Measurements from ENCODE around the gene PRELID3B. TPM values are rescaled to one million over a fixed set of nuclear protein-coding genes. Genes with fewer than 3 reads are reported as not detected.
A peak's percentile ranks its signal among the peaks of the same experiment; 100 is the strongest.

The PRELID3B gene
- total RNA-seq, result 47.2 TPM
- long read RNA-seq, transcript PRELID3B-201 (6 exons, 2,626 nt), result major isoform, 98 of 111 reads
- long read RNA-seq, partial matches to known transcripts, result 0 of 111 reads
- long read RNA-seq, other reads (novel, unspliced or antisense), result 6 of 111 reads

DNA sequence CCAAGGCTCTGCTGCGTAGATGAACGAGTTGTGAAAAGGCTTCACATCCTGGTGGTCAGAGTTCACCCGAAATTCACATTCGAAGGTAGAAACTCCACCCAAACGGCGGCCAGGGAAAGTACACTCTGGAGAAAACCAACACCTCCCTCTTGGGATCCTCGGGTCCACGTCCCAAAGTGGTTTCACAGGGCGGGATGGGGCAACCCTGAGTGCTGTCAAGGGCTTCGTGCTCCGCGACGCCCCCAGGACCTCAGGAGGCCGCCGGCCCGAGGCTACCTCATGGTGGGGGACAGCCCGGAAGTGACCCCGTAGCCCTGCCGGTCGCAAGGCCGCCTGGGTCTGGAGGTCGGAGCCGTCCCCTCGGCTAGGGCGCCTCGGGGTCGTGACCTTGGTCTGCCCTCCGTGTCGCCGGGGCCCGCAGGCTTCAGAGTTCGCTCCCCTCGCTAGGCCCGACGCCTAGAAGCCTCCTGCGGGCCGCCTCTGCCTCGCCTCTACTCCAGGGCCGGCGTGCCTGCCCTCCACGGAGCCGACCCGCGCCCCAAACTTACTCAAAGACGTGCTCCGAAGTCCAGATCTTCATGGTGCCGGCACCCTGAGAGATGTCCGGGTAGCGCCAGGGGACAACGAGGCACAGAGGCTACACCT lies at the start of gene PRELID3B:
TSS of gene PRELID3B (minus strand) at position 636 of the 645 bp plus-strand sequence. CDS start at position 580, 56 bp downstream.
- Histone ChIP-seq H3K27me3 (no peaks in the 10 kb centered on the region), H3K9me3 (no peaks in the 10 kb centered on the region), H3K36me3 (peaks cover 12% of the 10 kb centered on the region), H3K4me3 (peak within 1 kb of the TSS; percentile 92), H3K27ac (peak within 1 kb of the TSS; percentile 81), H3K4me1 (peaks cover 35% of the 10 kb centered on the region)
- DNase-seq (no peak), ATAC-seq (peak; percentile 52)
- intact Hi-C loops (cut with DNase I), result no loop called here
- TF ChIP-seq, protein P1, sequence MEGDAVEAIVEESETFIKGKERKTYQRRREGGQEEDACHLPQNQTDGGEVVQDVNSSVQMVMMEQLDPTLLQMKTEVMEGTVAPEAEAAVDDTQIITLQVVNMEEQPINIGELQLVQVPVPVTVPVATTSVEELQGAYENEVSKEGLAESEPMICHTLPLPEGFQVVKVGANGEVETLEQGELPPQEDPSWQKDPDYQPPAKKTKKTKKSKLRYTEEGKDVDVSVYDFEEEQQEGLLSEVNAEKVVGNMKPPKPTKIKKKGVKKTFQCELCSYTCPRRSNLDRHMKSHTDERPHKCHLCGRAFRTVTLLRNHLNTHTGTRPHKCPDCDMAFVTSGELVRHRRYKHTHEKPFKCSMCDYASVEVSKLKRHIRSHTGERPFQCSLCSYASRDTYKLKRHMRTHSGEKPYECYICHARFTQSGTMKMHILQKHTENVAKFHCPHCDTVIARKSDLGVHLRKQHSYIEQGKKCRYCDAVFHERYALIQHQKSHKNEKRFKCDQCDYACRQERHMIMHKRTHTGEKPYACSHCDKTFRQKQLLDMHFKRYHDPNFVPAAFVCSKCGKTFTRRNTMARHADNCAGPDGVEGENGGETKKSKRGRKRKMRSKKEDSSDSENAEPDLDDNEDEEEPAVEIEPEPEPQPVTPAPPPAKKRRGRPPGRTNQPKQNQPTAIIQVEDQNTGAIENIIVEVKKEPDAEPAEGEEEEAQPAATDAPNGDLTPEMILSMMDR (IDR thresholded peaks at IDR 0.05), result no peak

DNA sequence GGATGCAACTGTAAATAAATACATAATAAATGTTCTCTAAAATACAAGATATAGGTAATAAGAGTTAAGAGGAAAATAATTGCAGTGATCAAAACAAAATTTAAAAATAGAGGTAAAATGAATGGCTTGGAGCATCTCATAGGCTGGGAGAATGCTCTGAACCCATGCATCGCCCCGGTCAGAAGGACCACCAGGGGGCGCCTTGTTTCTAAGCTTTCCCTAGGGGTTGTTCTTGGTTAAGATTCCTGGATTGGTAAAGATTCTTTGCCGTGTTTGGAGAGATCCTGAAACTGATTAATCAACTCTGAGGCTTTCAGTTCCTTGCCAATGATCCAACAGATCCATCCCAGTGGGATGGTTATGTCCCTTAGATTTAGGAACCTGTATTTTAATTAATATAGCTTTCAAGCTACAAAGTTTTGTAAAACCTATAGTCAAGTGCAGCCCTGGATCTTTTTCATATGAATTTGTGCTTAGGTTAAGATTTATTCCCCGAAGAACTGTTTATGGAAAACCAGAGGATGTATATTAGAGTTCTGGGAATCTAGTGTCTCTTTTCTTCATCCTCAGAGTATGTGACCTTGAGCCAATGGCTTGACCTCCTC lies 45.3 kb upstream of the PRELID3B start:
- intact Hi-C loops (cut with DNase I), result loop anchor here (5.0 kb wide), 1 partner anchor 134 kb away; no protein-coding TSS in a partner anchor

DNA sequence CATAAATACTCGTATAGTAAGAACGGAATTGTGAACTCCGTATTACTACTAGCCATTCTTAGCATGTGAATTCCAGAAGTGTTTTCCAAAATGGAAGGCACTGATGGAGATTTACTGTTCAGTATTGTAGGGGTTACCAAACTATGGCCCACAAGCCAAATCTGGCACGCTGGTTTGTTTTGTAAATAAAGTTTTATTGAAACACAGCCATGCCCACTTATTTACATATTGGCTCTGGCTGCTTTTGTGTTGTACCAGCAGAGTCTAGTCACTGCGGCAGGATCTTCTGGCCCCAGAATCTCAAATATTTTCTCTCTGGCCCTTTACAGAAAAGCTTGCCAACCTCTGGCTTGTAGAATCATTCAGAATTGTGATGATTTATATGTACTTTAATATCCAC lies 44.3 kb upstream of the PRELID3B start:
- DNase-seq (no peak), ATAC-seq (no peak)
- no peaks in the 10 kb centered on the region for H3K9me3 ChIP-seq
- TF ChIP-seq, protein P1 (IDR thresholded peaks at IDR 0.05), result no peak
- intact Hi-C loops (cut with DNase I), result loop anchor here (5.0 kb wide), 1 partner anchor 135 kb away; no protein-coding TSS in a partner anchor
- no peaks in the 10 kb centered on the region for H3K4me1 ChIP-seq
- H3K4me3 ChIP-seq, result no peak overlapping the region
- no peaks in the 10 kb centered on the region for H3K36me3 ChIP-seq
- H3K27me3 ChIP-seq, result no peaks in the 10 kb centered on the region
- no peak overlapping the region for H3K27ac ChIP-seq

More for the DNA sequence above, 45.3 kb upstream of the PRELID3B start:
- ATAC-seq (peak; percentile 96), DNase-seq (peak; percentile 89)
- H3K4me3 ChIP-seq, result no peak overlapping the region
- H3K27ac ChIP-seq, result no peak overlapping the region
- no peaks in the 10 kb centered on the region for H3K9me3 ChIP-seq
- no peaks in the 10 kb centered on the region for H3K27me3 ChIP-seq
- H3K36me3 ChIP-seq, result no peaks in the 10 kb centered on the region
- TF ChIP-seq, protein P1 (IDR thresholded peaks at IDR 0.05), result peak; percentile 98
- no peaks in the 10 kb centered on the region for H3K4me1 ChIP-seq

DNA sequence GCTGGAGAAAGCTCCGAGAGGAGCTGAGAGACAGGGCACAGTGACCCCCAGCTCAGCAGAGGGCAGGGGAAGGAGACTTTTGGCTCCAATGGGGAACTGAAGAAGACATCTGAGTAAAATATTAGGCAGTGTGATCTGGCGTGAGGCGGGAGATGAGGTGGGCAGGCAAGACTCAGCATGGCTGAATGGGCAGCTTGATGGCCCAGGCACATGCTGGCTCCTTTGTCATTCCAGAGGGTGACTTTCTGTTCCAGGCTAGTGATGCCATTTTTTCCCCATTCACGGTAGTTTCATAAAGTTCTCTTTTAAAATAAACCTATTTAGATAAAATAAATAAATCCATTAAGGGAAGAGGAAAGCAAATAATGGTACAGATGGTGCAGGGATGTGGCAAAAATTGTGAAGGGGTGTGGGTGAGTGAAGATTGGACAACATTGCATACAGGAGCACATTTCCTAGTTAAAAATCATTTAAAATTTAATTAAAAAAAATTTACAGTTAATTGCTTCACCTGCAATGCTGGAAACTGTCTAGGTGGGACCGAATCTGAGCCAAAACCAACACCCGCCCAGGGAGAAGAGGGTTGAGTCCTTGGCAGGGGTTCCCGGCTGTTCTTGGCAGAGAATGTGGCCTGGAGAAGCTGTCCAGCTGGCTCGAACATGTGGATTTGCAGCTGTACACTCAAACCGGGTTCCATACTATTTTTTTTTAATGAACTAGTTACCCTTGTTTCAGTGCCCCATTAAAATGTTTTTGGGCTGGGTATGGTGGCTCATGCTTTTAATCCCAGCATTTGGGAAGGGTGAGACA lies 41.7 kb upstream of the PRELID3B start:
- no peaks in the 10 kb centered on the region for H3K4me1 ChIP-seq
- ATAC-seq, result no peak
- no peaks in the 10 kb centered on the region for H3K27me3 ChIP-seq
- no peaks in the 10 kb centered on the region for H3K9me3 ChIP-seq
- no peak overlapping the region for H3K4me3 ChIP-seq
- TF ChIP-seq, protein P1 (IDR thresholded peaks at IDR 0.05), result no peak
- H3K27ac ChIP-seq, result no peak overlapping the region
- DNase-seq, result no peak
- intact Hi-C loops (cut with DNase I), result no loop called here
- no peaks in the 10 kb centered on the region for H3K36me3 ChIP-seq

DNA sequence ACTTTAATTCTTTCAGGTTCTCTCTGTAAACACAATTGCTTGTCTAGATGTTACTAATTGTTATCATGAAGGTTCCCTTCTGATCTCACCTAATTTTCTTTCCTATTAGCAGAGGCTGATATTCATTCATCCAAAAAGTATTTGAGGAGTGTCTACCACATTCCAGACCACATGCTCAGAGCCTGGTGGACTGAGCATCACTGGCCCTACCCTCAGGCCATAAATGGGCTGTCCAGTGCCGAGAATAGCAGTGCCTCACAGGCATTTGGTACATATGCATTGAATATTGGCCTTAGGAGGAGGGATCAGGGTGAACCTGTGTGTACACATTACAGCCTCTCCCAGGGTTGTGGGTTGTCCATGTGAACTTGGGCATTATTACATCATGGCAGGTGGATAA lies 40.4 kb upstream of the PRELID3B start:
- TF ChIP-seq, protein P1 (IDR thresholded peaks at IDR 0.05), result no peak
- DNase-seq (no peak), ATAC-seq (peak; percentile 34)
- Histone ChIP-seq H3K4me1 (no peaks in the 10 kb centered on the region), H3K36me3 (no peaks in the 10 kb centered on the region), H3K27me3 (no peaks in the 10 kb centered on the region), H3K9me3 (no peaks in the 10 kb centered on the region), H3K27ac (no peak overlapping the region), H3K4me3 (no peak overlapping the region)
- intact Hi-C loops (cut with DNase I), result no loop called here
